Measurements from ENCODE around the gene MYH9. TPM values are rescaled to one million over a fixed set of nuclear protein-coding genes. Genes with fewer than 3 reads are reported as not detected.
A peak's percentile ranks its signal among the peaks of the same experiment; 100 is the strongest.

The MYH9 gene
- total RNA-seq, 1 experiment from 2014 or later, result 758 TPM

GRCh38 chr22:36334081-36334820 lies 53.5 kb downstream of the MYH9 start:
- ChIA-PET POLR2A (ENCODE audit: unreplicated experiment) (interaction anchor here (0.6 to 1.7 kb wide), 4 partner anchors 31 to 137 kb away, joined by 3 to 5 read pairs (median 4); no protein-coding TSS in a partner anchor), CTCF (interaction anchor here (1.2 kb wide), 1 partner anchor 22 kb away, joined by 3 read pairs; no protein-coding TSS in a partner anchor)
- TF ChIP-seq EZH2 (IDR thresholded peaks at IDR 0.05; ENCODE audit: low read depth) (no peak), CTCF (conservative IDR thresholded peaks at IDR 0.05) (no peak; the same call in 1 of the 2 replicates)
- peak in 1 of 2 experiments; percentile 35 for DNase-seq
- H2AFZ ChIP-seq, result no peak overlapping the region
- H3K4me2 ChIP-seq, result peak overlapping the region; percentile 82
- H3K27me3 ChIP-seq (ENCODE audit: insufficient read depth, low read depth), result no peaks in the 10 kb centered on the region
- peak overlapping the region; percentile 96 for H3K27ac ChIP-seq
- intact Hi-C loops (cut with micrococcal nuclease; ENCODE audit: unreplicated experiment), result loop anchor here (5.0 kb wide), 1 partner anchor 863 kb away; no protein-coding TSS in a partner anchor
- peaks cover 95% of the 10 kb centered on the region for H3K79me2 ChIP-seq (ENCODE audit: low read depth)
- BruUV-seq (replicated peaks), result no TSS peak
- no peaks in the 10 kb centered on the region for H3K9me3 ChIP-seq (ENCODE audit: insufficient read depth, low read depth)
- H3K4me3 ChIP-seq, result peak overlapping the region; percentile 42; the same call in 1 of the 2 replicates
- H3K9me2 ChIP-seq (ENCODE audit: insufficient read depth), result no peaks in the 10 kb centered on the region
- peaks cover 83% of the 10 kb centered on the region for H3K4me1 ChIP-seq (replicated peaks; ENCODE audit: insufficient read depth)
- peaks cover 48% of the 10 kb centered on the region for H3K36me3 ChIP-seq (ENCODE audit: low read depth)
- H3F3A ChIP-seq (ENCODE audit: insufficient read depth, low read depth), result peaks cover 99% of the 10 kb centered on the region
- peaks cover 46% of the 10 kb centered on the region for H4K20me1 ChIP-seq (ENCODE audit: insufficient read depth)

- TF ChIP-seq EZH2 (IDR thresholded peaks at IDR 0.05; ENCODE audit: low read depth) (no peak), CTCF (conservative IDR thresholded peaks at IDR 0.05) (no peak)
- Histone ChIP-seq H3K4me2 (peak overlapping the region; percentile 82), H3K27me3 (ENCODE audit: insufficient read depth, low read depth) (no peaks in the 10 kb centered on the region), H3F3A (ENCODE audit: insufficient read depth, low read depth) (peaks cover 98% of the 10 kb centered on the region), H3K9me2 (ENCODE audit: insufficient read depth) (no peaks in the 10 kb centered on the region), H3K79me2 (ENCODE audit: low read depth) (peaks cover 95% of the 10 kb centered on the region), H3K4me1 (replicated peaks; ENCODE audit: insufficient read depth) (peaks cover 89% of the 10 kb centered on the region), H3K9me3 (ENCODE audit: insufficient read depth, low read depth) (no peaks in the 10 kb centered on the region), H3K4me3 (peak overlapping the region; percentile 42; the same call in 1 of the 2 replicates), H4K20me1 (ENCODE audit: insufficient read depth) (peaks cover 45% of the 10 kb centered on the region), H3K27ac (peak overlapping the region; percentile 96), H3K36me3 (ENCODE audit: low read depth) (peaks cover 42% of the 10 kb centered on the region), H2AFZ (no peak overlapping the region)
- POLR2A ChIA-PET (ENCODE audit: unreplicated experiment), result interaction anchor here (0.6 to 1.7 kb wide), 4 partner anchors 40 to 137 kb away, joined by 3 to 10 read pairs (median 4); no protein-coding TSS in a partner anchor
- DNase-seq, result peak; percentile 73 to 94
- no TSS peak for BruUV-seq (replicated peaks)
- intact Hi-C loops (cut with micrococcal nuclease; ENCODE audit: unreplicated experiment), result loop anchor here (1.0 to 5.0 kb wide), 2 partner anchors 37 to 864 kb away; no protein-coding TSS in a partner anchor
- CTCF ChIA-PET, result no interaction called here
These were observed 54.1 kb downstream of the MYH9 start for GRCh38 chr22:36333644-36334043.

- Histone ChIP-seq H3K4me3 (peak overlapping the region; percentile 42; the same call in 1 of the 2 replicates), H3K4me2 (peak overlapping the region; percentile 82), H4K20me1 (ENCODE audit: insufficient read depth) (peaks cover 36% of the 10 kb centered on the region), H3K4me1 (replicated peaks; ENCODE audit: insufficient read depth) (peaks cover 96% of the 10 kb centered on the region), H3K9me2 (ENCODE audit: insufficient read depth) (no peaks in the 10 kb centered on the region), H3K9me3 (ENCODE audit: insufficient read depth, low read depth) (no peaks in the 10 kb centered on the region), H3K27ac (peak overlapping the region; percentile 96), H3F3A (ENCODE audit: insufficient read depth, low read depth) (peaks cover 98% of the 10 kb centered on the region), H3K36me3 (ENCODE audit: low read depth) (peaks cover 49% of the 10 kb centered on the region), H2AFZ (no peak overlapping the region), H3K79me2 (ENCODE audit: low read depth) (peaks cover 95% of the 10 kb centered on the region), H3K27me3 (ENCODE audit: insufficient read depth, low read depth) (no peaks in the 10 kb centered on the region)
- peak; percentile 90 to 96 for DNase-seq
- CTCF ChIA-PET, result interaction anchor here (0.6 kb wide), 1 partner anchor 27 kb away, joined by 5 read pairs; no protein-coding TSS in a partner anchor
- BruUV-seq (replicated peaks), result no TSS peak
- intact Hi-C loops (cut with micrococcal nuclease; ENCODE audit: unreplicated experiment), result loop anchor here (1.0 to 5.0 kb wide), 2 partner anchors 38 to 865 kb away; no protein-coding TSS in a partner anchor
- TF ChIP-seq CTCF (conservative IDR thresholded peaks at IDR 0.05) (no peak), EZH2 (IDR thresholded peaks at IDR 0.05; ENCODE audit: low read depth) (no peak)
- POLR2A ChIA-PET (ENCODE audit: unreplicated experiment), result interaction anchor here (0.6 to 1.9 kb wide), 7 partner anchors 18 to 1421 kb away, joined by 5 to 26 read pairs (median 10); partner anchors contain the start of gene MYH9
These were observed 55.0 kb downstream of the MYH9 start for GRCh38 chr22:36332623-36333332.
